H9 (cell line): ENCODE measurements around the gene TBCK. TPM values are rescaled to one million over a fixed set of nuclear protein-coding genes. Genes with fewer than 3 reads are reported as not detected.

Experiments used
- DNase-seq: peaks from one replicate; pipeline ENCODE4 v3.0.0-alpha.2; 2017
- H2AFZ ChIP-seq: one replicate; pipeline ENCODE4 v1.6.1; 2013; ENCODE audit warnings: mild to moderate bottlenecking, low read length, control low read depth, moderate library complexity
- H2AK5ac ChIP-seq: 2 replicates; pipeline ENCODE4 v1.6.1; 2013; ENCODE audit warnings: low read length, control low read depth, mixed read lengths; ENCODE audit not compliant: insufficient read length
- H2BK120ac ChIP-seq: one replicate; pipeline ENCODE4 v1.6.1; 2013; ENCODE audit warnings: low read depth, mild to moderate bottlenecking, low read length, control low read depth, inconsistent platforms; ENCODE audit not compliant: poor library complexity, severe bottlenecking
- H2BK12ac ChIP-seq: 2 replicates; pipeline ENCODE4 v1.6.1; 2013; ENCODE audit warnings: low read length, control low read depth, mixed read lengths, low read depth; ENCODE audit not compliant: insufficient read length
- H2BK15ac ChIP-seq: 2 replicates; pipeline ENCODE4 v1.6.1; 2013; ENCODE audit warnings: low read depth, low read length, control low read depth
- H2BK20ac ChIP-seq: one replicate; pipeline ENCODE4 v1.6.1; 2013; ENCODE audit warnings: low read depth, mild to moderate bottlenecking, low read length, control low read depth, inconsistent platforms; ENCODE audit not compliant: poor library complexity, severe bottlenecking
- H2BK5ac ChIP-seq: 2 replicates; pipeline ENCODE4 v1.6.1; 2013; ENCODE audit warnings: low read length, control low read depth, mixed read lengths; ENCODE audit not compliant: insufficient read length
- H3K14ac ChIP-seq: 2 replicates; pipeline ENCODE4 v1.6.1; 2013; ENCODE audit warnings: low read length, control low read depth; ENCODE audit not compliant: insufficient read depth
- H3K18ac ChIP-seq: 2 replicates; pipeline ENCODE4 v1.6.1; 2013; ENCODE audit warnings: low read depth, mild to moderate bottlenecking, mixed read lengths, low read length, control low read depth; ENCODE audit not compliant: insufficient read length
- H3K23ac ChIP-seq: 2 replicates; pipeline ENCODE4 v1.6.1; 2013; ENCODE audit warnings: low read length, control low read depth, mixed read lengths, low read depth; ENCODE audit not compliant: insufficient read length
- H3K23me2 ChIP-seq: 2 replicates; pipeline ENCODE4 v1.6.1; 2013; ENCODE audit warnings: low read depth, mild to moderate bottlenecking, mixed read lengths, low read length, control low read depth; ENCODE audit not compliant: insufficient read length, poor library complexity, severe bottlenecking
- H3K27ac ChIP-seq: 2 replicates; pipeline ENCODE4 v1.5.1; 2013; ENCODE audit warnings: low read length, control low read depth, mixed read lengths, low read depth; ENCODE audit not compliant: insufficient read length
- H3K27me3 ChIP-seq: 2 replicates; pipeline ENCODE4 v1.6.1; 2013; ENCODE audit warnings: low read length, control low read depth, inconsistent platforms; ENCODE audit not compliant: insufficient read depth
- H3K4ac ChIP-seq: 2 replicates; pipeline ENCODE4 v1.6.1; 2013; ENCODE audit warnings: low read depth, mild to moderate bottlenecking, control low read depth, inconsistent platforms, low read length, moderate library complexity
- H3K4me1 ChIP-seq: 2 replicates; pipeline ENCODE4 v1.6.1; 2013; ENCODE audit warnings: low read length, control low read depth, inconsistent platforms; ENCODE audit not compliant: insufficient read depth
- H3K4me2 ChIP-seq: 2 replicates; pipeline ENCODE4 v1.6.1; 2013; ENCODE audit warnings: low read length, control low read depth, mixed read lengths; ENCODE audit not compliant: insufficient read length, insufficient read depth
- H3K56ac ChIP-seq: 2 replicates; pipeline ENCODE4 v1.6.1; 2013; ENCODE audit warnings: low read depth, mild to moderate bottlenecking, mixed read lengths, low read length, control low read depth; ENCODE audit not compliant: insufficient read length
- H3K79me1 ChIP-seq: 2 replicates; pipeline ENCODE4 v1.6.1; 2013; ENCODE audit warnings: low read depth, mild to moderate bottlenecking, moderate library complexity, low read length, control low read depth, inconsistent platforms; ENCODE audit not compliant: insufficient read depth, poor library complexity, severe bottlenecking
- H3K79me2 ChIP-seq: 2 replicates; pipeline ENCODE4 v1.6.1; 2013; ENCODE audit warnings: low read length, control low read depth, inconsistent platforms; ENCODE audit not compliant: insufficient read depth
- H3K9ac ChIP-seq: 2 replicates; pipeline ENCODE4 v1.6.1; 2013; ENCODE audit warnings: low read length, control low read depth, mixed read lengths; ENCODE audit not compliant: insufficient read length; ENCODE audit errors: extremely low read depth
- H3K9me3 ChIP-seq: one replicate; pipeline ENCODE4 v1.6.1; 2013; ENCODE audit warnings: low read depth, low read length, inconsistent platforms; ENCODE audit not compliant: control insufficient read depth
- H3T11ph ChIP-seq: one replicate; pipeline ENCODE4 v1.6.1; 2013; ENCODE audit warnings: mild to moderate bottlenecking, low read length, control low read depth, inconsistent platforms
- H4K20me1 ChIP-seq: one replicate; pipeline ENCODE4 v1.6.1; 2013; ENCODE audit not compliant: control insufficient read depth, insufficient read length, insufficient read depth
- H4K5ac ChIP-seq: 2 replicates; pipeline ENCODE4 v1.6.1; 2013; ENCODE audit warnings: low read depth, mild to moderate bottlenecking, mixed read lengths, low read length, control low read depth; ENCODE audit not compliant: insufficient read length
- H4K8ac ChIP-seq: replicated peaks from 2 replicates; pipeline ENCODE4 v1.6.1; 2013; ENCODE audit warnings: low read length, control low read depth, mixed read lengths, low read depth; ENCODE audit not compliant: insufficient read length
- H4K91ac ChIP-seq: 2 replicates; pipeline ENCODE4 v1.6.1; 2013; ENCODE audit warnings: low read depth, mild to moderate bottlenecking, moderate library complexity, mixed read lengths, low read length, control low read depth; ENCODE audit not compliant: insufficient read length
- H3K27ac Mint-ChIP-seq, 3 experiments: 2 replicates in 2 of 3; 3 replicates in 1 of 3; pipeline ENCODE4 v1.8.0; 2020 to 2021; ENCODE audit warnings: mixed read lengths in 3 of 3, mild to moderate bottlenecking in 1 of 3, moderate library complexity in 1 of 3
- H3K27me3 Mint-ChIP-seq: 2 replicates; pipeline ENCODE4 v1.8.0; 2021; ENCODE audit warnings: low read depth, mild to moderate bottlenecking, moderate library complexity, mixed read lengths
- H3K36me3 Mint-ChIP-seq, 3 experiments: 2 replicates in 2 of 3; 3 replicates in 1 of 3; pipeline ENCODE4 v1.8.0; 2020 to 2021; ENCODE audit warnings: low read depth in 3 of 3, mixed read lengths in 3 of 3; ENCODE audit not compliant: insufficient read depth in 1 of 3
- H3K4me1 Mint-ChIP-seq, 2 experiments: 2 replicates each; pipeline ENCODE4 v1.8.0; 2020; ENCODE audit warnings: mixed read lengths in 2 of 2
- H3K4me3 Mint-ChIP-seq, 2 experiments: 2 replicates in 1 of 2; 3 replicates in 1 of 2; pipeline ENCODE4 v1.8.0; 2020 to 2021; ENCODE audit warnings: mild to moderate bottlenecking in 2 of 2, mixed read lengths in 2 of 2, moderate library complexity in 1 of 2
- H3K9me3 Mint-ChIP-seq, 2 experiments: 2 replicates in 1 of 2; 3 replicates in 1 of 2; pipeline ENCODE4 v1.8.0; 2020; ENCODE audit warnings: mild to moderate bottlenecking in 2 of 2, mixed read lengths in 2 of 2, moderate library complexity in 1 of 2
- CTCF ChIP-seq: fragments of 200-600 bp; sonication (generic); conservative IDR thresholded peaks from 3 replicates; pipeline ENCODE4 v1.8.0; 2021; ENCODE audit warnings: antibody characterized with exemption, mild to moderate bottlenecking
- WGBS: extraction: QIAGEN DNeasy Blood & Tissue Kit; methylation state at CpG from one replicate; pipeline ENCODE4 v1.1.7; 2013; ENCODE audit warnings: missing lambda C conversion rate, low lambda C conversion rate, mixed read lengths; ENCODE audit not compliant: insufficient read length; ENCODE audit errors: extremely low coverage; 5-methylcytosine and 5-hydroxymethylcytosine counted together
- total RNA-seq: library from RNA; stranded (reverse); gene quantifications from 2 replicates; pipeline ENCODE4 v1.2.1, GENCODE V29; 2021

Gene TBCK
- total RNA-seq, 1 experiment from 2014 or later = 22.1 TPM

GRCh38 chr4:106365613-106366012 is 49.6 kb upstream of the TBCK start:
- Mint-ChIP-seq H3K4me1 (peaks cover 0 to 6% of the 10 kb centered on the region in 2 experiments; a peak in 2 of 4 replicates), H3K4me3 (no peak overlapping the region), H3K27ac (no peak overlapping the region), H3K27me3 (no peaks in the 10 kb centered on the region), H3K36me3 (no peaks in the 10 kb centered on the region), H3K9me3 (no peaks in the 10 kb centered on the region)
- no CpG with 5 or more reads among the region's 1 CpG for WGBS
- Histone ChIP-seq H4K5ac (no peak overlapping the region), H3K27me3 (no peaks in the 10 kb centered on the region), H3K79me2 (no peaks in the 10 kb centered on the region), H3K23me2 (no peaks in the 10 kb centered on the region), H3K18ac (no peak overlapping the region), H2BK5ac (no peak overlapping the region), H3K27ac (no peak overlapping the region), H3K23ac (no peak overlapping the region), H4K91ac (no peak overlapping the region), H2AK5ac (no peak overlapping the region), H4K20me1 (no peaks in the 10 kb centered on the region), H3K14ac (no peak overlapping the region), H3K9me3 (no peaks in the 10 kb centered on the region), H3K4me2 (no peak overlapping the region), H2AFZ (no peak overlapping the region), H3T11ph (no peak overlapping the region), H3K56ac (no peak overlapping the region), H3K4ac (no peak overlapping the region), H2BK120ac (no peak overlapping the region), H2BK15ac (no peak overlapping the region), H3K79me1 (no peaks in the 10 kb centered on the region), H3K9ac (no peak overlapping the region), H4K8ac (no peak overlapping the region), H2BK20ac (no peak overlapping the region), H2BK12ac (no peak overlapping the region), H3K4me1 (no peaks in the 10 kb centered on the region)
- no peak for DNase-seq
- TF ChIP-seq CTCF = no peak
